ENCODE measurements around the gene HOXA13.

The HOXA13 gene

GRCh38 chr7:27211764-27212204, 11.9 kb upstream of the HOXA13 start:
- Histone ChIP-seq H2AFZ (ENCODE audit: insufficient read depth, low read length, poor library complexity) (no peak overlapping the region), H3K27ac (ENCODE audit: low read depth, low read length) (no peak overlapping the region), H3K4me3 (ENCODE audit: low read depth, low read length) (no peak overlapping the region), H2AK5ac (ENCODE audit: low read length) (no peak overlapping the region), H3K79me2 (ENCODE audit: control insufficient read depth, insufficient read depth, low read length, poor library complexity) (no peaks in the 10 kb centered on the region), H3K27me3 (ENCODE audit: insufficient read depth, low read length) (peaks cover 75% of the 10 kb centered on the region), H3K14ac (ENCODE audit: low read length) (no peak overlapping the region), H3K4me1 (ENCODE audit: control insufficient read depth in 1 of 2, insufficient read depth in 2 of 2, low read length in 2 of 2) (peaks cover 0 to 5% of the 10 kb centered on the region in 2 experiments), H3K18ac (ENCODE audit: low read length) (no peak overlapping the region), H2BK12ac (ENCODE audit: low read length) (no peak overlapping the region), H3K9ac (ENCODE audit: low read length) (no peak overlapping the region), H4K91ac (ENCODE audit: low read depth, low read length) (no peak overlapping the region), H3K9me3 (ENCODE audit: insufficient read depth, low read depth, low read length) (peaks cover 5% of the 10 kb centered on the region), H2BK120ac (ENCODE audit: insufficient read depth, low read length, poor library complexity) (no peak overlapping the region), H3K23ac (ENCODE audit: low read length) (no peak overlapping the region), H3K36me3 (ENCODE audit: control insufficient read depth in 1 of 2, insufficient read depth in 2 of 2, low read length in 2 of 2) (no peaks in the 10 kb centered on the region), H3K79me1 (ENCODE audit: low read length) (no peaks in the 10 kb centered on the region), H2BK5ac (ENCODE audit: low read depth, low read length, poor library complexity) (no peak overlapping the region), H4K12ac (ENCODE audit: low read depth, low read length) (no peak overlapping the region), H4K8ac (ENCODE audit: low read depth, low read length) (no peak overlapping the region), H3K4ac (ENCODE audit: low read depth, low read length) (no peak overlapping the region), H3K4me2 (ENCODE audit: low read length) (no peak overlapping the region)
- no CpG with 5 or more reads among the region's 3 CpGs for WGBS (ENCODE audit: extremely low coverage, insufficient coverage, insufficient read length)
- no peak for DNase-seq

GRCh38 chr7:27211084-27211446, 11.2 kb upstream of the HOXA13 start:
- Histone ChIP-seq H2BK120ac (ENCODE audit: insufficient read depth, low read length, poor library complexity) (no peak overlapping the region), H3K36me3 (ENCODE audit: control insufficient read depth in 1 of 2, insufficient read depth in 2 of 2, low read length in 2 of 2) (no peaks in the 10 kb centered on the region), H4K12ac (ENCODE audit: low read depth, low read length) (no peak overlapping the region), H3K9ac (ENCODE audit: low read length) (no peak overlapping the region), H3K4ac (ENCODE audit: low read depth, low read length) (no peak overlapping the region), H2AK5ac (ENCODE audit: low read length) (no peak overlapping the region), H3K9me3 (ENCODE audit: insufficient read depth, low read depth, low read length) (peaks cover 5% of the 10 kb centered on the region), H3K27ac (ENCODE audit: low read depth, low read length) (no peak overlapping the region), H3K14ac (ENCODE audit: low read length) (no peak overlapping the region), H3K4me1 (ENCODE audit: control insufficient read depth in 1 of 2, insufficient read depth in 2 of 2, low read length in 2 of 2) (peaks cover 0 to 5% of the 10 kb centered on the region in 2 experiments), H3K18ac (ENCODE audit: low read length) (no peak overlapping the region), H3K23ac (ENCODE audit: low read length) (no peak overlapping the region), H3K27me3 (ENCODE audit: insufficient read depth, low read length) (peaks cover 72% of the 10 kb centered on the region), H2BK5ac (ENCODE audit: low read depth, low read length, poor library complexity) (no peak overlapping the region), H3K79me2 (ENCODE audit: control insufficient read depth, insufficient read depth, low read length, poor library complexity) (no peaks in the 10 kb centered on the region), H3K4me2 (ENCODE audit: low read length) (no peak overlapping the region), H3K79me1 (ENCODE audit: low read length) (no peaks in the 10 kb centered on the region), H4K91ac (ENCODE audit: low read depth, low read length) (no peak overlapping the region), H2BK12ac (ENCODE audit: low read length) (no peak overlapping the region), H4K8ac (ENCODE audit: low read depth, low read length) (no peak overlapping the region), H3K4me3 (ENCODE audit: low read depth, low read length) (no peak overlapping the region), H2AFZ (ENCODE audit: insufficient read depth, low read length, poor library complexity) (no peak overlapping the region)
- no peak for DNase-seq
- WGBS (ENCODE audit: extremely low coverage, insufficient coverage, insufficient read length), result no CpG with 5 or more reads among the region's 1 CpG

- no peak overlapping the region for H2BK5ac ChIP-seq (ENCODE audit: low read depth, low read length, poor library complexity)
- no peak overlapping the region for H4K91ac ChIP-seq (ENCODE audit: low read depth, low read length)
- H3K9ac ChIP-seq (ENCODE audit: low read length), result no peak overlapping the region
- WGBS (ENCODE audit: extremely low coverage, insufficient coverage, insufficient read length), result no CpG with 5 or more reads among the region's 32 CpGs
- H2BK12ac ChIP-seq (ENCODE audit: low read length), result no peak overlapping the region
- no peak overlapping the region for H2AK5ac ChIP-seq (ENCODE audit: low read length)
- peak overlapping the region; percentile 53 for H3K4me2 ChIP-seq (ENCODE audit: low read length)
- no peaks in the 10 kb centered on the region for H3K79me1 ChIP-seq (ENCODE audit: low read length)
- no peak overlapping the region for H3K4me3 ChIP-seq (ENCODE audit: low read depth, low read length)
- no peak overlapping the region for H4K12ac ChIP-seq (ENCODE audit: low read depth, low read length)
- H4K8ac ChIP-seq (ENCODE audit: low read depth, low read length), result no peak overlapping the region
- DNase-seq, result peak in 1 of 2 donors; percentile 61
- H3K27ac ChIP-seq (ENCODE audit: low read depth, low read length), result no peak overlapping the region
- H2AFZ ChIP-seq (ENCODE audit: insufficient read depth, low read length, poor library complexity), result no peak overlapping the region
- peaks cover 73% of the 10 kb centered on the region for H3K27me3 ChIP-seq (ENCODE audit: insufficient read depth, low read length)
- H2BK120ac ChIP-seq (ENCODE audit: insufficient read depth, low read length, poor library complexity), result no peak overlapping the region
- no peak overlapping the region for H3K18ac ChIP-seq (ENCODE audit: low read length)
- no peaks in the 10 kb centered on the region for H3K79me2 ChIP-seq (ENCODE audit: control insufficient read depth, insufficient read depth, low read length, poor library complexity)
- peaks cover 7% of the 10 kb centered on the region for H3K9me3 ChIP-seq (ENCODE audit: insufficient read depth, low read depth, low read length)
- H3K36me3 ChIP-seq (ENCODE audit: control insufficient read depth in 1 of 2, insufficient read depth in 2 of 2, low read length in 2 of 2), result no peaks in the 10 kb centered on the region
- H3K4me1 ChIP-seq (ENCODE audit: control insufficient read depth in 1 of 2, insufficient read depth in 2 of 2, low read length in 2 of 2), result peaks cover 0 to 7% of the 10 kb centered on the region in 2 experiments
- no peak overlapping the region for H3K23ac ChIP-seq (ENCODE audit: low read length)
- H3K4ac ChIP-seq (ENCODE audit: low read depth, low read length), result no peak overlapping the region
- no peak overlapping the region for H3K14ac ChIP-seq (ENCODE audit: low read length)
Observed at GRCh38 chr7:27210441-27211083, 10.7 kb upstream of the HOXA13 start.

GRCh38 chr7:27209933-27210440, 10.1 kb upstream of the HOXA13 start:
- Histone ChIP-seq H3K14ac (ENCODE audit: low read length) (no peak overlapping the region), H3K36me3 (ENCODE audit: control insufficient read depth in 1 of 2, insufficient read depth in 2 of 2, low read length in 2 of 2) (no peaks in the 10 kb centered on the region), H2AK5ac (ENCODE audit: low read length) (no peak overlapping the region), H3K4me1 (ENCODE audit: control insufficient read depth in 1 of 2, insufficient read depth in 2 of 2, low read length in 2 of 2) (peaks cover 1 to 13% of the 10 kb centered on the region in 2 experiments), H3K9ac (ENCODE audit: low read length) (no peak overlapping the region), H2BK120ac (ENCODE audit: insufficient read depth, low read length, poor library complexity) (no peak overlapping the region), H2BK5ac (ENCODE audit: low read depth, low read length, poor library complexity) (no peak overlapping the region), H2AFZ (ENCODE audit: insufficient read depth, low read length, poor library complexity) (no peak overlapping the region), H3K4me3 (ENCODE audit: low read depth, low read length) (no peak overlapping the region), H3K27ac (ENCODE audit: low read depth, low read length) (no peak overlapping the region), H2BK12ac (ENCODE audit: low read length) (no peak overlapping the region), H3K4me2 (ENCODE audit: low read length) (no peak overlapping the region), H3K18ac (ENCODE audit: low read length) (no peak overlapping the region), H3K9me3 (ENCODE audit: insufficient read depth, low read depth, low read length) (peaks cover 8% of the 10 kb centered on the region), H3K79me1 (ENCODE audit: low read length) (no peaks in the 10 kb centered on the region), H3K4ac (ENCODE audit: low read depth, low read length) (no peak overlapping the region), H3K23ac (ENCODE audit: low read length) (no peak overlapping the region), H4K8ac (ENCODE audit: low read depth, low read length) (no peak overlapping the region), H3K27me3 (ENCODE audit: insufficient read depth, low read length) (peaks cover 76% of the 10 kb centered on the region), H4K91ac (ENCODE audit: low read depth, low read length) (no peak overlapping the region), H3K79me2 (ENCODE audit: control insufficient read depth, insufficient read depth, low read length, poor library complexity) (no peaks in the 10 kb centered on the region), H4K12ac (ENCODE audit: low read depth, low read length) (no peak overlapping the region)
- no CpG with 5 or more reads among the region's 11 CpGs for WGBS (ENCODE audit: extremely low coverage, insufficient coverage, insufficient read length)
- DNase-seq, result peak in 1 of 2 donors; percentile 39
